ENCODE data around the gene SERPINB11.
A peak's percentile ranks its signal among the peaks of the same experiment; 100 is the strongest.
"Not testable (repeated sequence)": the region's sequence is repeated elsewhere in the genome, so short reads cannot be mapped to it uniquely, and the experiment has no call there.

SERPINB11 gene, protein sequence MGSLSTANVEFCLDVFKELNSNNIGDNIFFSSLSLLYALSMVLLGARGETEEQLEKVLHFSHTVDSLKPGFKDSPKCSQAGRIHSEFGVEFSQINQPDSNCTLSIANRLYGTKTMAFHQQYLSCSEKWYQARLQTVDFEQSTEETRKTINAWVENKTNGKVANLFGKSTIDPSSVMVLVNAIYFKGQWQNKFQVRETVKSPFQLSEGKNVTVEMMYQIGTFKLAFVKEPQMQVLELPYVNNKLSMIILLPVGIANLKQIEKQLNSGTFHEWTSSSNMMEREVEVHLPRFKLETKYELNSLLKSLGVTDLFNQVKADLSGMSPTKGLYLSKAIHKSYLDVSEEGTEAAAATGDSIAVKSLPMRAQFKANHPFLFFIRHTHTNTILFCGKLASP

DNA sequence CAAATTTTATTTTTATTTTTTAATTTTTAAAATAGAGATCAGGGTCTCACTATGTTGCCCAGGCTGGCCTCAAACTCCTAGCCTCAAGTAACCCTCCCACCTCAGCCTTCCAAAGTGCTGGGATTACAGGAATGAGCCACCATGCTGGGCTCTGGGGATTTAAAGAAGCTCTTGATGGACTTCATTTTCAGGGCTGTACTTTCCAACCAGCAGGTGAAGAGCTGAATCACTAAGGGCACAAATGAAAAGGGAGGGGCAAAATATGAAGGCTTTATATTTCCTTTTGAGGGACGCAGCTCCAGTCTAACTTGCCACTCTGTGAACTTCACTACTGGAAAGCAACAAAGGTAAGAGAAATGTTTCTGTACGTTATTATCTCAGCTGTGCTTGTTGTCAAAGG lies at the start of gene SERPINB11:
TSS of gene SERPINB11 (plus strand) at position 301 of the 400 bp plus-strand sequence. CDS start 7,234 bp downstream, outside the sequence.
- DNase-seq = no peak

DNA sequence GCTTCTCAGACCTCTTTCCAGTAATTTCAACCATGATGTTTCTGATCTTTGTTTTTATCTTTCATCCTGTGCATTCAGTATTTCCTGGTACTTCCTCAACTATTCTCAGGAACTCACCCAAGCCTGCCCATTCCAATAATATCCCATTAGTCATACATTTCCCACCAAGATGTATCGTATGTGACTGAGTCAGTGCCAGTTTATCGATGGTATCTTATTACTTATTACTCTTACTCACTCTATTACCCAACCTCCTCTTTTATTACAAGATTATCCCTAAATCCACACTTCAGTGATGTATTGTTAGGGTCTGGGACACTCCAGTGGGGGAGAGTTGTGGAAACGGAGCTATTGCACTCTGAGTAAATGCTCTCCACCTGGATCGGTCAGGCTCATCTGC lies 43.8 kb upstream of the SERPINB11 start:
- DNase-seq = not testable (repeated sequence)

DNA sequence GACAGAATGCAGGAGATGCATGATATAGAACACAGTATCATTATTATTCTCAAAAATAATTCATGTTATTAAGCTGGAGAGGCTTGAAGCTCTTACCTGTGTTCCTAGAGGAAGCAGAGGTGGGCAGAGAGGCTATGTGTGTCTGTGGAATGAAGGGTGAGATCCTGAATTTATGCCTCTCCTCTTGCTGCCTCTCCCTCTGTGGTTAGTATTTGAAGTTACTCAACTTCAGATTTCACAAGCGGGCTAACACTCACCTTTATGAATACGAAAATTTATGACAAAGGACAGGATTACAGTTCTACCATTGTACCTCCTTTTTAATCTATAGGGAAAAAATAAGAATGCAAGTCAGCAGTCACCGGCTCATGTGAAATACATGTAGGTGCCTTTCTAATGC lies 41.0 kb upstream of the SERPINB11 start, which contains the start of gene SERPINB3:
TSS of gene SERPINB3 (minus strand) at position 144 of the 400 bp plus-strand sequence. CDS start 677 bp downstream, outside the sequence.
- not testable (repeated sequence) for DNase-seq

DNA sequence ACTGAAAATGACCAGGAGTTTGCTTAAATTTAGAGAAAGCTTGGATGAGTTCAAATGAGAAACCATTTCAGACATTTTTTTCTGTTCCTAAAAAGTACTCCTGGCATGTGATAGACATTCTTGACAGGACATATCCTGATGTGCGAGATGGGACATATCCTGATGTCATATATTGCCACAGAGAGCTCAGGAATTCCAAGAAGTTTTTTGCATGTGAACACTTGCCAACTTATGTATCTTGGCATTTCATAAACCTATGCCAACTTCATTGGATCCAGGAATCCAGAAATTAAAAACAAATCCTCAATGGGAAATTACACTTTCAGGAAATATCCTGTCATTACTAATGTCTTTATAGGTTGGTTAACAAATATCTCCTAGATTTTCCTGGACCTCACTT lies 38.2 kb upstream of the SERPINB11 start:
- no peak for DNase-seq

DNA sequence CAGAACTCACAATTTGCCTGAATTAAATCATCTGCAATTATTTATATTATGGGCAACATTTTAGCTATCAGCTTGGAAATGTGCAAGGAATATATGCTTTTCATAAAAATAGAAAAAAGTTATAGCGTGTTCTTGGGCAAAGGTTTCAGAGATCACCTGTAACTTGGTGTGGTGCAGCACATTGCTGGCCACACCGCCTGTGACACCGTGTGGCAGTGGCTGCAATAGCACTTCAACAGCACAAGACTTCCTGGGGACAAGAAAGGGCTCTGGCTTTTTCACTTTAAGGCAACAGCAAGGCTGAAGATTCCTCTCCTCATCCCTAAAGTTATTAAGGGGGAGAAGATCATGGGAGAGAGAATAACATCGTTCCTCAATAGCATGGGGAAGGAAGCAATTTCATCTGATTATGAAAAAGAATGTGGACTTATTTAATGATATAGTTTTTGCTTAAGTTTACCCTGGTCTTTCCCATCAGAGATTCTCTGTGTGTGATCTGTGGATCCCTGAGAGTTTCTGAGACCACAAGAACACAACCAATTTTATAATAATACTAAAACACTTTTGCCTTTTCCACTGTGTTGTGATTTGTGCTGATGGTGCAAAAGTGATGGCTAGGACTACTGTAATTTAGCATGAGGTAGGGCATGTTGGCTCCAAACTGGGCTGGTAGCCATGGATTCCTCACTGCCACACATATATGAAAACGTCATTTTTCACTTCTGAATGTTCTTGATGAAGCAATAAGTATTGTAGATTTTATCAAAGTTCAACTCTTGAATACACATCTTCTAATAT lies 26.0 kb upstream of the SERPINB11 start:
- no peak for DNase-seq

DNA sequence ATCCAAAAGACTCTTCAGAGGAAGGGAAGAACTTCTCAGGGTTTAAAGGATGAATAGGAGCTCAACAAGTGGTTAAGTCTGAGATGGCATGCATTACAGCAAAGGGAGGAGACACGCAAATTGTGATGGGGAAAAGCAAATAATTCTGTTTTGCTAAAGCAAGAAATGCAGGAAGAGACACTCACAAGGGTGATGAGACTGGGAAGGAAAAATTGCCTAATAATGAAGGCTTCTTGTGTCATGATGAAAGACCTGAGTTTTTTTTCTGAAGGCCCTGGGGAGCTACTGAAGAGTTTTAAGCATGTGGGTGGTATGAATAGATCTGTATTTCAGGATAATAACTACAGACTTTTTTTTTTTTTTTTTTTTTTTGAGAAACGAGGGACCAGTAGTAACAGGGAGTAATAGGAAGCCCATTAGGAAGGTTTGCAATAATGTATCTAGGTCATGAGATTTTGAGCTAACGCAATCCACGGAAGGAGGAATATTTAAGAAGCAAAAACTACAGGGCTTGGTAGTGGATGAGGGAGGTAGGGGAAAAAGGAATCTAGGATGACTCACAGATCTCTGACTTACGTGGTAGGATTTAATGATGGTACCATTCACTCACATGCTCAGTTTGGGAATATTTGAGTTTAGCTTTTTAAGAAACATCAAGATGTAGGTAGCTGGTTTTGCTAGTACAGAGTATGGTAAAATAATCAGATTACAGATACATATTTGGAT lies 25.1 kb upstream of the SERPINB11 start:
- DNase-seq = no peak

DNA sequence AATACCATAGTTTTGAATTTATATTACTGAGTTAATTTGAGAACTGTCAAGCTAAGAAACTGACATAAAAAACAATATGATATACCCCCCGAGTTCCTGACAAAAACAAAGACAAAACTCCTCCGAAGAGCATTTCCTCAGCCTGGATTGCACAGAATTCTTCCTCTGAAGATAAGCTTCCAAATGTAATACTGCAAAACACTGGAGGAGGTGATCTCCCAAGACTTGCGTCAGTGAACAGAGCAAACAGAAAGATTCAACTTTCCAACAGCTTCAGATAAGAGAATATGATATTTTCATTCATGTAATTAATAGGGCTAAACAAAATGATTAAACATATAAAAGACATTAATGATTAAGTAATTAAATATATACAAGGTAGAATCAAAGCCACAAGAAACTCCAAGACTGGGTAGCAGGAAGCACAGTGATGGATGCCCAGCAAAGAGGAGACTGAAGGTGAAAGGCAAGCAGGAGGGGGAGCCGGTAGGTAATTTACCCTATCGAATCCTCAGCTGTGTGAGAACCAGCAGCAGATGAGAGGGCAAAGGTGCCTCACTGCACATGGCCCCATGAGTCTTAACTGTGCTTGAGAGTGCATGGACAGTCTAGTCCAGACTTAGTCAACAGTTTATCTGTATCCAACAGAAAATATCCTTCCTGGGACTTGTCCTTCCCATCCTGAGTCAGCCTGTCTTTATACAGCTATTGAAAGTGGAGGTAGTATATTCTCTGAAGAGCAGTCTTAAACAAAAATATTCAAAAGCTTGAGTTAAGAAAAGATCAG lies 22.7 kb upstream of the SERPINB11 start:
- DNase-seq = no peak

DNA sequence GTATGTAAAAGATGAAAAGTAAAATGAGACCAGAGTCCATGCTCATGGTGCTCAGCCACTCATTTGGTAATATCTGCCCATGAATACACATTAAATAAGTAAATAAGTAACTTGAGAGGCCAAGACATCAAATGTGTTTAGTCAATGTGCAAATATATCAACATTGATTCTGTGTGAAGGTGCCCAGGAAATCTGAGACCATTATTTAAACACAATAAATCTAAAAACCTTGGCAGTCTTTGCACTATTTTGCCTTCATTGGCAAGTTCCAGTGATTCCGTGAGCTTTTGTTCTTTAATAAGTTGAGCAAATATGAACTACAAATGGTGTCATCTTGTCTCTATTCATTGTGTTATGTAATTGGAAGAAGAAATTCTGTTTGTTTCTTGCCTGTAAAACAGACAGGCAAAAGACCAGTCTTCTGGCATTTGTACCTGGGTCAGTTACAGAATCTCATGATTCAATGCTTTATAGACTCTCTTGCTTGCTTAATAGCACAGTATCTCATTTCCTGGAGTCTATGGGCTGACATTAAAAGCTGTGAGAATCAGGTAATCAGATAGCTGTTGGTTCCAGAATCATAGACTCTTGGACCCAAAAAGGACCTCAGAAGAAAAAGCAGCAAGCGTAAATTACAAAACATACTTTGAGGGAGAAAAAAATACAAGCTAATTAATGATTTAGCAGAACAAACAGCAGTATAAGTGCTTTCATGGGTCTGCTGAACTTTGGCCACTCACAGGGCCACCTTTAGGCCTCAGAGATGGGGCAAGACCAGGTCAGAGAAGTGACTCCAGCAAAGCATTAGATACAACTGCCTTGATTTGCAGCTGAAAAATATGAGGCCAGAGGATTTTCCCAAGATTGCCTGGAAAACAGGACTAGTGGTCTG lies 21.1 kb upstream of the SERPINB11 start:
- peak; percentile 3 for DNase-seq

DNA sequence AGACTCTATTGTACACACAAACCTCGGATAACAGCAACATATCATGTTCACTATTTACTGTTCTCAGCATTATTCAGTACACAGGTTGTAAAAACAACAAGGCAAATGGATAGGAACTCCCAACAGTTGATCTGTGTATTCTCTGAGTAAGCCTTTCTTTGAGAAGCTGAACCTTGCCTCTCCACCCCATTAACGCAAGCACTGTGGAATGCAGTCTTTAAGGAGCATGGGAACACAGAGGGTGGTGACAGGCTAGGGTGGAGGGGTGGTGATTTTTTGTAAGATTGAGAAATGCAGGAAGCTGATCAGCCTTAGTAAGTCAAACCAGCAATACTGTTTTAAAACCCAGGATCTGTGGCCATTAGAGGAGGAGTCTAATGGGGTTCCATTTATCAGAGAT lies 19.6 kb upstream of the SERPINB11 start:
- no peak for DNase-seq

DNA sequence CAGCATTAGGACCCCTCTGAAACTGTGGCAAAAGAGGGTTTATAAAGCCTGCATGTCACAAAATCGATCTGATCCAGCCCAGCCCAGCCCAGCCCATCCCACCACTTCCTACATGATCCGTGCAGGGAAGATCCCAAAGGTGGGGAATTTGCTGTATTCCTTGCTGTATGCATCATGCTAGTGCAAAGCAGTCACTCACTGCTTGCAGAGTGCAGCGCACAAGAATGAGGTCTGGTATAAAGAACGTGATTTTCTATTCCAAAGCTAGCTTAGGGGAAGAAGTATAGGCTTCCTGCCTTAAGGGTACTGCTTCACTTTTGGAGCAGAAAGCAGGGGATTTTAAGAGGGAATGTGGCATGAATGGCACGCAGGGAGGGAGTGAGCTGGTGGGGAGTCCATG lies 18.9 kb upstream of the SERPINB11 start:
- DNase-seq = no peak

DNA sequence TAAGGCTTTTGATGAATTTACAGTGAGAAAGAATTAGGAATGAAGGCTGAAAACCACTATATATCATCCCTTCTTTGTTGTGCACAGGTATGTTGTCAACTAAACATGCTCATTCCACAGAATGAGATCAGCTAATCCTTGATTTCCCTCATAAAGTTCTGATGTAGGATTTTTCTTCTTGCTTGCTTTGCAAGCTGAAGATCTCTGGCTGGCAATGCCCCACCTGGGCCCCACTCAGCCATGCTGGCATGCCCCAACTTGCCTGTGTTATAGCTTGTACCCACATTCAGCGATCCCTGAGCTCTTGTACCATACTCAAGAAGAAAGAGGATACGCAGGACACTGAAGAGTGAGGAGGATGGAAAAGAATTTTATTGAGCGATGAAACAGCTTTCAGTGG lies 18.0 kb upstream of the SERPINB11 start:
- no peak for DNase-seq

DNA sequence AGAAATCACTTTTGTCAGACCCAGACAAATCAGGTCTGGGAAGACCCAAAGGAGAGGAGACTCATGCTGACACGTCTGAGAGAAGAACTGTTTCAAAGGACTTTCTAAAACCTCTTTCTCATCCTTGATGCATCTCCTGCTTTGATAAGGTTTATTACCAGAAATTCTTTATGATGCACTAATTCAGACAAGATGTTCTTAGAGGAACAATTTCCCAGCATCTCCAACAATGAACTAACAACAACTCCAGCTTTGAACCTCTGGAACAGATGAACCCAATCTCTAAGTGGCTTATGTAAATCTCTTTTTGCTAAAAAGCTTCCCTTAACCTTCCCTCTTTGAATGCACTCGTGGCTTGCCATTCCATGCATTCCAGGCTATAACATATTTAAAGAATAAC lies 15.9 kb upstream of the SERPINB11 start:
- DNase-seq = no peak

DNA sequence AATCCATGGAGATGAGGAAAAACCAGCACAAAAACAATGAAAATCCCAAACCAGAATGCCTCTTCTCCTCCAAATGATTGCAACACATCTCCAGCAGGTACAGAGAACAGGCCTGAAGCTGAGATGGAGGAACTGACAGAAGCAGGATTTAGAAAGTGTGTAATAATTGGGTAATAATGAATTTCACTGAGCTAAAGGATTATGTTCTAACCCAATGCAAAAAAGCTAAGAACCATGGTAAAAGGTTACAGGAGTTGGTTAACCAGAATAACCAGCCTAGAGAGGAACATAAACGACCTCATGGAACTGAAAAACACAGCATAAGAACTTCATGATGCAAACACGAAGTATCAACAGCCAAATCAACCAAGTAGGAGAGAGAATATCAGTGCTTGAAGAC lies 13.7 kb upstream of the SERPINB11 start:
- DNase-seq = no peak

DNA sequence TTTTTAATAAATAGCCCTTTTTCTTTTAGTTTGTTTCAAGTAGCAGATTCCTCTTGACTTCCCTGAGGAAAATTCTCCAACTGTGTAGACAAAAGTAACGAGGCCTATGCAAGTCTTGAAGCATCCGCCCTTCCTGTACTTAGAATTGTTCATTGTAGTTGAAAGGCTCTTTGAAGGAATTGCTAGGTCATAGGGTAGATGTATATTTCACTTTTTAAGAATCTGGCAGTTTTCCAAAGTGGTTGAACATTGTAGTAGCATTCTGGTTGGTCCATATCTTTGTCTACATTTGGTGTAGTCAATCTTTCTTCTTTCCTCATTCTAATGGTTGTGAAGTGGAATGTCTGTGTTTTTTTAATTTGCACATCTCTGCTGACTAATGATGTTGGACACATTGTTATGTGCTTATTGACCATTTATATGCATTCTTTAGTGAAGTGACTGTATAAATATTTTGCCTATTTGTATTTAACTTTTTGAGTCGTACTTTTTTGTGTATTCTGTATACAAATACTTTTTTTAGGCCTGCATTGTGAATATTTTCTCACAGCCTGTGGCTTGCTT lies 5.6 kb upstream of the SERPINB11 start:
- no peak for DNase-seq

DNA sequence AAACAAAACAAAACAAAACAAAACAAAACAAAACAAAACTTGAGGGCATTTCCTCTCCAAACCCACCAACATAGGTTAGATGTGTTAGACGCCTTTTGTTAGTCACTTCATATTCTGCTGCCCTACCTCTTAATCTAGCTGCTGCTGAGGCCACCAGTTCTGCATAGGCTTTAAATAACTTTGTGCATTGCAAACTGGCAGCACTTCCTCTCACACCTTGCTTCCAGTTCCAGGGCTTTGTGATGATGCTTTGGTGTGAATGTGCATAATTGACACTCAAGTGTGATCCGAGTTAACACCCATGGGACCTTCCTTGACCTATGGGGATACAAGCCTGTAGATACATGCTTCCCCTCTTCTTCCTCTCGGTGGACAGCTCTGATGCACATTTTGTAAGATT lies 2.3 kb upstream of the SERPINB11 start:
- DNase-seq = no peak

DNA sequence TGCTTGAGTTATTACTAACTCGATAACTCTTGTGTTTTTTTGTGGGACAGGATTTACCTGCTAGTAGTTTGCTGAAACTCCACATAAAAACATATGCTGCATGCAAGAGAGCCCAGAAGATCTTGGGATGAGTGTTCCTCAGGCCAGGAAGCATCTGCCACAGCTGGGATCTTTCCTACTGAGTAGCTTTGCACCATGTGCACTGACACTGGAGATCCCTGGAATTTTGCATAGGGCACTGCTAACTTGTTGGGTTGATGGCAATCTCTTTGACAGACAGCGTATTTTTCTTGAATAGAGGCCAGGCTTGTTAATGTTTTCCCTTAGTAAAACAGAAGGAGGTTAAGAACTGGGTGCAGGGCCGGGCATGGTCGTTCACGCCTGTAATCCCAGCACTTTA lies 808 bp upstream of the SERPINB11 start:
- no peak for DNase-seq

DNA sequence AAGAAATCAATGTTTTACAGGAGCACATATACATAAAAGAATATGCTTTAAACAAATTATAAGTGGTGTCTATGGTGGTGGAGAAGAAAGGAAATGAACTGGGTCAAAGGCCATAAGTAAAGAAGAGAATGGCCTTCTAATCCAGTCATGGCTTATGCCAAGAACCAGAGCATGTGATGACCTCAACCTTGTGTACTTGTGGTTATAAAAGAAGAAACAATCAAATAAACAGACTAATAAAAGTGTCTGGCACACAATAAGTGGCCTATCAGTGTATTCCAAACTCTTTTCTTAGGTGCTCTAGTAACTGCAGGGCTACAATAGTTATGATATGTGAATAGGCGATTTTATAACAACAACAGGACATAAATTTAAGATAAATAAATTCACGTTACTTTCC lies 2.6 kb downstream of the SERPINB11 start:
- no peak for DNase-seq

DNA sequence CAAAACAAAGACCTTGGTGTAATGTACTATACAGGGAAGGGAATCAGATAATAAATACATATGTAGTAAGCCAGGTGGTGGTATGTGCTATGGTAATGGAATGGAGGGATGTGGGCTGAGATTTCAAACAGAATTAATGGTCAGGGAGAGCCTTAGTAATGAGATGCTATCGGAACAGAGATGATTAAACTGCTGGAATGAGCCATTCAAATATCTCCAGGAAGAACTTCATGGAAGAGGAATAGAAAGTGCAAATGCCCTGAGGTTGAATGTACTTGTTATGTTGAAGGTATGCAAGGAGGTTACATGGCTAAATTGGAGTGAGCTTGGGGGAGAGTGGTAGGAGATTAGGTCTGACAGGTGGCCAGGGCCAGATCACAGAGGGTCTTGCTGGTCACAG lies 5.1 kb downstream of the SERPINB11 start:
- DNase-seq = no peak

DNA sequence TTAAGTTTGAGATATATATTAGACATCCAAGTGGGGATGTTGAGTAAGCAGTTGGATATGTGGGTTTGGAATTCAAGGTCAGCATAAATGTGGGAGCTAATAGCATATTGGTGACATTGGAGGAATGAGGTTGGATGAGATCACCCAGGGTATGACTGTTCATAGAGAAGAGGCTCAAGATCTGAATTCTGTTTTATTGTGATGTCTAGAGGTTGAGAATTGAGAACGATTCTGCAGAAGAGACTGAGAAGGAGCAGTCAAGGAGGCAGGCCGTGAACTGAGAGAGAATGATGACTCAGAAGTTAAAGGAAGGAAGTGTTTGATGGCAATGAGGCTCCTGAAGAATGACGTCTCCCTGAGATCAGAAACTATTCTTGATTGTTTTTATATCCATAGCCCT lies 5.9 kb downstream of the SERPINB11 start:
- no peak for DNase-seq

DNA sequence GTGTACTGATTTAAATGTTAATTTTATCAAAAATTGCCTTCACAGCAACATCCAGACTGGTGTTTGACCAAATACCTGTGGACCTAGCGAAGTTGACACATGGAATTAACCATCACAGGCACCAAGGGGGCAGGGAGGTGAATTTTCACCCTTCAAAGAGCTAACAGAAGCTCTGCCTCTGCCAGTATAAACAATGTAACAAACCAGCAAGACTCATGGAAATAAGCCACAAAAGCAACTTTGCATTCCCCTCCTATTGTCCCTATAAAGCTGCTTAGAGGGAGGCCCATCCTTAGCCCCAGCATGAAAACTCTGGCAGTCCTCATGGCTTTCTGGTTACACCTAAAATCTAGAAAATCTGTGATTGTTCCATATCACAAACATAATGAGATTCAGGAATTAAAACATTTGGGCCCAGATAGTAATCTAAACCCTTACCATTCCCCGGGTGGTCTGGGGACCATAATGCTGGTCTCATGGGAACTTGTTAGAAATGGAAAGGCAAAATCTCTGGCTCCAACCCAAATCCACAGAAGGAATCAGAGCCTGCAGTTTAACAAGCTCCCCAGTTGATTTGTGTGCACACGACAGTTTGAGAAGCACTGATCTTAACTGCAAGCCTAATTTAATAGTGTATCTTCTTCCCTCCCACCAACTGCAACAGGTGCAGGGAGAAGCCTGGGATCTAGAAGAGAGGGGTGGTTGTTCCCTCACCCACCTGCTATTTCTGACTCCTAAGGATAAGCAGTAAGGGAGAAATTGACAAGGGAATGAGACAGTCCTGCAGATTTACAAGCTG lies 23.1 kb downstream of the SERPINB11 start:
- no peak for DNase-seq
